K562 (cell line): Measurements from ENCODE around the gene RAB27B. TPM values are rescaled to one million over a fixed set of nuclear protein-coding genes. Genes with fewer than 3 reads are reported as not detected.

Source experiments
- ATAC-seq: fragments of 200-7000 bp; cut with Tn5 transposase; 3 replicates; pipeline ENCODE4 v1.9.1; 2020; ENCODE audit warnings: moderate library complexity
- BruUV-seq: library from RNA; stranded (reverse); fragments of 400-500 nt; replicated peaks from 2 replicates; lab custom pipeline; 2021; lab: Mats Ljungman, UMichigan
- CTCF ChIA-PET: fragments of 300-600 bp; formaldehyde crosslinking; extraction: SDS; loops from one replicate; lab custom pipeline; 2021; ENCODE audit warnings: low intra/inter-chr PET ratio; lab: Yijun Ruan, JAX
- POLR2A ChIA-PET: fragments of 300-600, 350-650 bp; sonication (Branson Sonifier 250); formaldehyde crosslinking; extraction: SDS; loops from one replicate; lab custom pipeline; 2021; ENCODE audit warnings: antibody characterized with exemption, inconsistent platforms; lab: Yijun Ruan, JAX
- DNase-seq, 4 experiments: peaks; one replicate each; pipeline versions ENCODE4 v3.0.0 to v3.0.0-alpha.2; 2011 to 2018; ENCODE audit warnings: low spot score in 3 of 4, mixed read lengths in 3 of 4; ENCODE audit errors: extremely low read depth in 1 of 4
- FAIRE-seq: peaks from 2 replicates; lab custom pipeline; 2011; peaks lifted over from hg19 to GRCh38; lab: Jason Lieb, UNC
- H2AFZ ChIP-seq: 2 replicates; pipeline ENCODE4 v1.6.0; 2011; ENCODE audit warnings: low read depth, low read length, control low read depth, inconsistent platforms
- H3K27ac ChIP-seq: fragments of 200-600 bp; 3 replicates; pipeline ENCODE4 v1.8.0; 2011; ENCODE audit warnings: low read depth, mild to moderate bottlenecking, control low read depth, inconsistent platforms, low read length, moderate library complexity, mixed read lengths; ENCODE audit errors: extremely low read depth
- H3K27me3 ChIP-seq, 2 experiments: fragments of 300-600 bp in 1 of 2; 2 replicates in 1 of 2; 3 replicates in 1 of 2; pipeline versions ENCODE4 v1.6.0 to v1.8.0; 2011; ENCODE audit warnings: inconsistent platforms in 2 of 2, low read length in 2 of 2, mild to moderate bottlenecking in 1 of 2, mixed read lengths in 1 of 2, moderate library complexity in 1 of 2; ENCODE audit not compliant: control insufficient read depth in 2 of 2, insufficient read depth in 2 of 2
- H3K36me3 ChIP-seq: fragments of 300-600 bp; 3 replicates; pipeline ENCODE4 v1.8.0; 2011; ENCODE audit warnings: mild to moderate bottlenecking, low read length, inconsistent platforms; ENCODE audit not compliant: control insufficient read depth, insufficient read depth
- H3K4me1 ChIP-seq, 2 experiments: fragments of 200-600 bp in 1 of 2; replicated peaks in 1 of 2; 2 replicates in 1 of 2; 3 replicates in 1 of 2; pipeline versions ENCODE4 v1.5.1 to v1.8.0; 2011; ENCODE audit warnings: inconsistent platforms in 2 of 2, low read length in 2 of 2, mild to moderate bottlenecking in 1 of 2, mixed read lengths in 1 of 2, moderate library complexity in 1 of 2; ENCODE audit not compliant: control insufficient read depth in 2 of 2, insufficient read depth in 2 of 2
- H3K4me2 ChIP-seq: 2 replicates; pipeline ENCODE4 v1.6.1; 2011; ENCODE audit warnings: low read length, control low read depth, inconsistent platforms, mixed read lengths; ENCODE audit not compliant: insufficient read depth
- H3K4me3 ChIP-seq: fragments of 200-600 bp; sonication (generic), shearing (Covaris generic); 2 replicates; pipeline ENCODE4 v1.5.1; 2016; ENCODE audit warnings: control low read depth, inconsistent platforms
- H3K79me2 ChIP-seq: fragments of 200-600 bp; 3 replicates; pipeline ENCODE4 v1.8.0; 2011; ENCODE audit warnings: low read length, inconsistent platforms; ENCODE audit not compliant: control insufficient read depth, insufficient read depth
- H3K9ac ChIP-seq, 2 experiments: 2 replicates each; pipeline versions ENCODE4 v1.6.0 to v1.6.1; 2011; ENCODE audit warnings: low read depth in 2 of 2, low read length in 2 of 2, control low read depth in 1 of 2, inconsistent platforms in 1 of 2, mild to moderate bottlenecking in 1 of 2, mixed read lengths in 1 of 2; ENCODE audit not compliant: insufficient read depth in 1 of 2
- H3K9me1 ChIP-seq: one replicate; pipeline ENCODE4 v1.6.0; 2011; ENCODE audit warnings: inconsistent platforms, mild to moderate bottlenecking, low read length, moderate library complexity; ENCODE audit not compliant: control insufficient read depth, insufficient read depth
- H3K9me3 ChIP-seq: replicated peaks from 2 replicates; pipeline ENCODE4 v1.5.1; 2011; ENCODE audit warnings: low read depth, low read length, inconsistent platforms; ENCODE audit not compliant: control insufficient read depth, insufficient read depth
- H4K20me1 ChIP-seq: replicated peaks from 2 replicates; pipeline ENCODE4 v1.6.1; 2011; ENCODE audit warnings: low read length, inconsistent platforms, mixed read lengths; ENCODE audit not compliant: control insufficient read depth, insufficient read depth
- ATF7 ChIP-seq: fragments of 450-650 bp; IDR thresholded peaks from 2 replicates; pipeline ENCODE4 v1.7.1; 2014; ENCODE audit warnings: mild to moderate bottlenecking, moderate library complexity
- CBFB ChIP-seq: sonication (generic); formaldehyde crosslinking; IDR thresholded peaks from 2 replicates; pipeline ENCODE4 v1.4.0; 2020; ENCODE audit warnings: mild to moderate bottlenecking, missing genetic modification reagents
- CBX2 ChIP-seq: fragments of 200-600 bp; sonication (generic); IDR thresholded peaks from one replicate; pipeline ENCODE4 v1.6.1; 2012; ENCODE audit warnings: mild to moderate bottlenecking, low read length, inconsistent platforms; ENCODE audit not compliant: insufficient read depth, poor library complexity, severe bottlenecking
- CEBPB ChIP-seq: fragments of 450-650 bp; IDR thresholded peaks from 2 replicates; pipeline ENCODE4 v1.6.1; 2016; ENCODE audit warnings: missing genetic modification characterization, missing compliant biosample characterization
- CLOCK ChIP-seq: fragments of 250-450 bp; sonication (Bioruptor Pico); IDR thresholded peaks from 2 replicates; pipeline ENCODE4 v1.4.0; 2020; ENCODE audit warnings: mild to moderate bottlenecking, moderate library complexity, borderline replicate concordance
- NFIC ChIP-seq: fragments of 450-650 bp; IDR thresholded peaks from 2 replicates; pipeline ENCODE4 v1.6.1; 2017; ENCODE audit warnings: mild to moderate bottlenecking, inconsistent platforms
- RBFOX2 ChIP-seq: fragments of 200-400 bp; formaldehyde crosslinking; IDR thresholded peaks from 2 replicates; pipeline ENCODE4 v1.6.1; 2017; ENCODE audit warnings: low read depth, mild to moderate bottlenecking, low read length, moderate library complexity
- RFX5 ChIP-seq: IDR thresholded peaks from 2 replicates; pipeline ENCODE4 v1.6.1; 2011; ENCODE audit warnings: low read depth, mild to moderate bottlenecking, improper control_type of control experiment, low read length
- SIRT6 ChIP-seq: IDR thresholded peaks from one replicate; pipeline ENCODE4 v1.6.1; 2012; ENCODE audit warnings: low read depth, mild to moderate bottlenecking, control low read depth, inconsistent platforms, low read length, moderate library complexity
- SRF ChIP-seq, 2 experiments: fragments of 250-450, 450-650 bp in 1 of 2; sonication (Bioruptor Pico) in 1 of 2; sonication (generic) in 1 of 2; formaldehyde crosslinking; IDR thresholded peaks; 2 replicates each; pipeline versions ENCODE4 v1.5.0 to v1.5.1; 2020 to 2022; ENCODE audit warnings: mild to moderate bottlenecking in 1 of 2, missing genetic modification reagents in 1 of 2
- VEZF1 ChIP-seq: fragments of 200-800 bp; sonication (Bioruptor generic); IDR thresholded peaks from 2 replicates; pipeline ENCODE4 v1.6.1; 2017; ENCODE audit warnings: missing genetic modification characterization, missing compliant biosample characterization
- ZNF175 ChIP-seq: fragments of 200-800 bp; sonication (Bioruptor generic); IDR thresholded peaks from 2 replicates; pipeline ENCODE4 v1.6.1; 2016; ENCODE audit warnings: low read depth, mild to moderate bottlenecking, missing genetic modification characterization, missing compliant biosample characterization
- ZNF639 ChIP-seq, 2 experiments: fragments of 200-800 bp in 1 of 2; sonication (Bioruptor generic) in 1 of 2; sonication (generic) in 1 of 2; formaldehyde crosslinking in 1 of 2; IDR thresholded peaks in 1 of 2; conservative IDR thresholded peaks in 1 of 2; 2 replicates each; pipeline versions ENCODE4 v1.5.0 to v1.6.1; 2016 to 2020; ENCODE audit warnings: missing compliant biosample characterization in 1 of 2, missing genetic modification characterization in 1 of 2, missing genetic modification reagents in 1 of 2
- WGBS: fragments of 100-300 bp; shearing (Covaris generic); methylation state at CpG from one replicate; pipeline ENCODE4 v1.1.6; 2016; ENCODE audit warnings: low coverage, mixed read lengths; ENCODE audit not compliant: insufficient coverage; ENCODE audit errors: missing lambda C conversion rate; 5-methylcytosine and 5-hydroxymethylcytosine counted together
- in situ Hi-C: fragments of 300-500 bp; cut with MboI; formaldehyde crosslinking; loops from 4 replicates; pipeline ENCODE4 v1.15.0; 2018; ENCODE audit warnings: inconsistent platforms, mixed read lengths
- intact Hi-C: fragments of 100-400 bp; cut with micrococcal nuclease; formaldehyde crosslinking; loops from 2 replicates; pipeline ENCODE4 v1.14.2; 2022
- polyA plus RNA-seq, 8 experiments: library from polyadenylated mRNA; depleted of rRNA in 4 of 8; stranded (reverse) in 5 of 8; unstranded in 3 of 8; fragments of >200 nt; fragmentation: Nextera tagmentation in 2 of 8; fragmentation: Illumina TruSeq in 1 of 8; extraction: Ambion mirVana in 2 of 8; extraction: Trizol in 1 of 8; gene quantifications; 2 replicates each; pipeline versions ENCODE4 v1.2.1 to v1.2.3, GENCODE V29; 2011 to 2014; ENCODE audit warnings: inconsistent platforms in 1 of 8, missing spikeins in 1 of 8
- total RNA-seq, 7 experiments: library from RNA; depleted of rRNA in 6 of 7; stranded (reverse); fragments of >200 nt in 6 of 7; fragmentation: Illumina TruSeq in 2 of 7; extraction: Trizol in 2 of 7; gene quantifications; 2 replicates each; pipeline versions ENCODE4 v1.2.1 to v1.2.3, GENCODE V29; 2011 to 2021; ENCODE audit warnings: low replicate concordance in 1 of 7

RAB27B gene
- total and polyA plus RNA-seq, 9 of the 15 experiments (the other 6 are each of a cell fraction or from before 2014, with no cell fraction given): 0.44 to 5.7 (median 1.2) TPM

- H3K9ac ChIP-seq: no peak overlapping the region
- intact Hi-C loops (no loop called here), in situ Hi-C loops (no loop called here)
- no peaks in the 10 kb centered on the region for H3K27me3 ChIP-seq
- H3K27ac ChIP-seq: peak overlapping the region; percentile 62; the same call in 1 of the 3 replicates
- no peak overlapping the region for H3K4me2 ChIP-seq
- no peaks in the 10 kb centered on the region for H3K9me1 ChIP-seq
- H3K36me3 ChIP-seq: no peaks in the 10 kb centered on the region
- DNase-seq (no peak), FAIRE-seq (no peak), ATAC-seq (peak; percentile 42; the same call in 1 of the 3 replicates)
- H2AFZ ChIP-seq: no peak overlapping the region
- ChIA-PET CTCF (no interaction called here), POLR2A (no interaction called here)
- no peak overlapping the region for H3K4me3 ChIP-seq
- H4K20me1 ChIP-seq: no peaks in the 10 kb centered on the region
- BruUV-seq: no TSS peak
- H3K79me2 ChIP-seq: no peaks in the 10 kb centered on the region; the same call in 2 of the 3 replicates
- no peaks in the 10 kb centered on the region for H3K9me3 ChIP-seq
- WGBS: 22% methylated on average over 6 of the region's 11 CpGs
- peaks cover 0 to 2% of the 10 kb centered on the region in 2 experiments; a peak in 3 of 5 replicates for H3K4me1 ChIP-seq
- TF ChIP-seq ZNF639 (CRISPR knock-in tag; conservative IDR thresholded peaks at IDR 0.05 in 1 of 2, IDR thresholded peaks at IDR 0.05 in 1 of 2): 0 out of 4 replicates have a peak, but pooled peaks of 1 of the 2 experiments have one; percentile 20
- no peak for TF ChIP-seq CLOCK
- no peak for TF ChIP-seq CBX2
- TF ChIP-seq RBFOX2: 0 out of 2 replicates have a peak, but pooled peaks have one; percentile 15
- peak; percentile 56 for TF ChIP-seq NFIC
- TF ChIP-seq SIRT6: no peak
- TF ChIP-seq VEZF1: peak; percentile 45
- TF ChIP-seq ZNF175 (CRISPR knock-in tag): 0 out of 2 replicates have a peak, but pooled peaks have one; percentile 11
- no peak for TF ChIP-seq CBFB (CRISPR knock-in tag)
- TF ChIP-seq ATF7: peak; percentile 55; the same call in 1 of the 2 replicates
- no peak for TF ChIP-seq RFX5
- peak; percentile 52 for TF ChIP-seq CEBPB
- TF ChIP-seq SRF (CRISPR knock-in tag; IDR thresholded peaks at IDR 0.05): peak; percentile 60 to 82; a peak in 2 of 4 replicates
Observed at GRCh38 chr18:54780285-54780861, 47.9 kb upstream of the RAB27B start.
